Nephron (organoid): Measurements from ENCODE around the gene TRAPPC1.

Experiments
- H3K27ac Mint-ChIP-seq, 3 experiments: 2 replicates each; pipeline ENCODE4 v1.8.0; 2020; ENCODE audit warnings: mixed read lengths in 3 of 3, mild to moderate bottlenecking in 2 of 3, moderate library complexity in 1 of 3
- H3K27me3 Mint-ChIP-seq: 2 replicates; pipeline ENCODE4 v1.8.0; 2021; ENCODE audit warnings: low read depth, mild to moderate bottlenecking, moderate library complexity, mixed read lengths
- H3K36me3 Mint-ChIP-seq: 2 replicates; pipeline ENCODE4 v1.8.0; 2020; ENCODE audit warnings: low read depth, mixed read lengths
- H3K4me1 Mint-ChIP-seq: 2 replicates; pipeline ENCODE4 v1.8.0; 2020; ENCODE audit warnings: mixed read lengths
- H3K4me3 Mint-ChIP-seq, 3 experiments: 2 replicates each; pipeline ENCODE4 v1.8.0; 2020; ENCODE audit warnings: mild to moderate bottlenecking in 3 of 3, mixed read lengths in 3 of 3, moderate library complexity in 2 of 3
- H3K9me3 Mint-ChIP-seq: 2 replicates; pipeline ENCODE4 v1.8.0; 2020; ENCODE audit warnings: mixed read lengths
- CTCF ChIP-seq, 3 experiments: fragments of 200-600 bp; sonication (generic); IDR thresholded peaks; one replicate each; pipeline ENCODE4 v1.5.0; 2021; ENCODE audit warnings: antibody characterized with exemption in 3 of 3; ENCODE audit not compliant: unreplicated experiment in 3 of 3

TRAPPC1 gene

GRCh38 chr17:7935859-7936258 is 4.1 kb upstream of the TRAPPC1 start:
- no peak for TF ChIP-seq CTCF (IDR thresholded peaks at IDR 0.05; ENCODE audit: unreplicated experiment in 3 of 3)
- peak overlapping the region; percentile 43 to 78 (median 56) for H3K4me3 Mint-ChIP-seq
- H3K9me3 Mint-ChIP-seq = no peaks in the 10 kb centered on the region
- H3K27me3 Mint-ChIP-seq = no peaks in the 10 kb centered on the region
- peaks cover 34% of the 10 kb centered on the region for H3K4me1 Mint-ChIP-seq
- peaks cover 50% of the 10 kb centered on the region for H3K36me3 Mint-ChIP-seq
- peak overlapping the region in 2 of 3 experiments; percentile 56 for H3K27ac Mint-ChIP-seq

- Mint-ChIP-seq H3K9me3 (no peaks in the 10 kb centered on the region), H3K27me3 (no peaks in the 10 kb centered on the region), H3K27ac (peak overlapping the region; percentile 67 to 92 (median 83)), H3K36me3 (peaks cover 28% of the 10 kb centered on the region), H3K4me1 (peaks cover 42% of the 10 kb centered on the region), H3K4me3 (peak overlapping the region; percentile 95 to 98 (median 96))
- TF ChIP-seq CTCF (IDR thresholded peaks at IDR 0.05; ENCODE audit: unreplicated experiment in 3 of 3) = no peak
Observed at GRCh38 chr17:7932949-7933348, 1.2 kb upstream of the TRAPPC1 start.

GRCh38 chr17:7932483-7932891 is 741 bp upstream of the TRAPPC1 start:
- no peaks in the 10 kb centered on the region for H3K27me3 Mint-ChIP-seq
- peaks cover 42% of the 10 kb centered on the region for H3K4me1 Mint-ChIP-seq

GRCh38 chr17:7930841-7931631 is 710 bp downstream of the TRAPPC1 start:
- H3K27me3 Mint-ChIP-seq = no peaks in the 10 kb centered on the region
- H3K4me3 Mint-ChIP-seq = peak overlapping the region; percentile 95 to 98 (median 96)
- H3K27ac Mint-ChIP-seq = no peak overlapping the region
- no peaks in the 10 kb centered on the region for H3K9me3 Mint-ChIP-seq
- TF ChIP-seq CTCF (IDR thresholded peaks at IDR 0.05; ENCODE audit: unreplicated experiment in 3 of 3) = no peak
- H3K36me3 Mint-ChIP-seq = peaks cover 22% of the 10 kb centered on the region
- peaks cover 42% of the 10 kb centered on the region for H3K4me1 Mint-ChIP-seq

More at GRCh38 chr17:7932483-7932891, 741 bp upstream of the TRAPPC1 start:
- peak overlapping the region; percentile 67 to 92 (median 83) for H3K27ac Mint-ChIP-seq
- H3K36me3 Mint-ChIP-seq = peaks cover 31% of the 10 kb centered on the region
- no peaks in the 10 kb centered on the region for H3K9me3 Mint-ChIP-seq
- peak overlapping the region; percentile 95 to 98 (median 96) for H3K4me3 Mint-ChIP-seq
- no peak for TF ChIP-seq CTCF (IDR thresholded peaks at IDR 0.05; ENCODE audit: unreplicated experiment in 3 of 3)

- TF ChIP-seq CTCF (IDR thresholded peaks at IDR 0.05; ENCODE audit: unreplicated experiment in 3 of 3) = no peak
- Mint-ChIP-seq H3K36me3 (peaks cover 8% of the 10 kb centered on the region), H3K4me1 (peaks cover 31% of the 10 kb centered on the region), H3K9me3 (no peaks in the 10 kb centered on the region), H3K4me3 (peak within 1 kb of the TSS; percentile 95 to 98 (median 96)), H3K27me3 (no peaks in the 10 kb centered on the region), H3K27ac (peak within 1 kb of the TSS; percentile 75 to 91 (median 81))
Observed at GRCh38 chr17:7929158-7930023, 2.4 kb downstream of the TRAPPC1 start, which contains the start of gene KCNAB3. TSS of gene KCNAB3 (minus strand) at chr17:7929856. CDS start at chr17:7929435, 421 bp downstream.
